ENCODE data around the gene MAN2A2. TPM values are rescaled to one million over a fixed set of nuclear protein-coding genes. Genes with fewer than 3 reads are reported as not detected.

The MAN2A2 gene
- polyA plus RNA-seq, 3 donors: 6.6 to 318 (median 7.3) TPM

DNA sequence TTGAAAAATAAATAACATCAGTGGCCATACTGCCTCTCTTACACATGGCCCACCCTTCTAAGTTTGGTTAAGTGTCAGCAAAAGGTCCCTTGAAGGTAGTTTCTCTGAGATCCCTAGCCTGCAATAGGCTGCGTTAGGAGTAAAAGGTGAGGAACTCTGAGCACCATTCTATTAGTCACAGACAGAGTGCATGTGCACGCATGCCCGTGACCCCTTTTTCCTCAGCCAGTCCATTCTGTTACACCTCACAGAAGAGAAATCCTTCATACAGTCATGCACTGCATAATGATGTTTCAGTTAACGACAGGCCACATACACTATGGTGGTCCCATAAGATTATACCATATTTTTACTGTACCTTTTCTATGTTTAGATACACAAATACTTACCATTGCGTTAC lies 64.1 kb downstream of the MAN2A2 start:
- no peaks in the 10 kb centered on the region for H4K20me1 ChIP-seq (ENCODE audit: insufficient read depth, low read length)
- Mint-ChIP-seq H3K4me1 (no peaks in the 10 kb centered on the region), H3K27me3 (ENCODE audit: low read depth in 3 of 3) (no peaks in the 10 kb centered on the region), H3K27ac (no peak overlapping the region), H3K36me3 (peaks cover 67 to 78% of the 10 kb centered on the region in 2 donors), H3K4me3 (no peak overlapping the region), H3K9me3 (no peaks in the 10 kb centered on the region)
- no peaks in the 10 kb centered on the region for H3K79me2 ChIP-seq (ENCODE audit: insufficient read depth, low read length)
- H3K27me3 ChIP-seq (ENCODE audit: control insufficient read depth in 2 of 2, insufficient read depth in 2 of 2, low read length in 2 of 2): no peaks in the 10 kb centered on the region
- H3K36me3 ChIP-seq (replicated peaks in 1 of 2; ENCODE audit: control insufficient read depth in 1 of 2, insufficient read depth in 2 of 2, low read length in 2 of 2): peaks cover 47 to 93% of the 10 kb centered on the region in 2 donors
- H3K27ac ChIP-seq (ENCODE audit: low read depth in 1 of 2, low read length in 2 of 2): no peak overlapping the region
- intact Hi-C loops (cut with micrococcal nuclease): no loop called here
- no peaks in the 10 kb centered on the region for H3K4me1 ChIP-seq (ENCODE audit: control insufficient read depth in 1 of 2, insufficient read depth in 2 of 2, low read length in 2 of 2)
- DNase-seq: no peak
- WGBS (ENCODE audit: insufficient coverage): 100% methylated on average over 2 of the region's 5 CpGs
- H3K9ac ChIP-seq (ENCODE audit: insufficient read depth, low read length, poor library complexity, severe bottlenecking): no peak overlapping the region
- H2AFZ ChIP-seq (ENCODE audit: insufficient read depth, low read depth, low read length, poor library complexity, severe bottlenecking): no peak overlapping the region
- H3K4me2 ChIP-seq (replicated peaks; ENCODE audit: extremely low read depth, low read length, poor library complexity, severe bottlenecking): no peak overlapping the region
- TF ChIP-seq, protein P1, sequence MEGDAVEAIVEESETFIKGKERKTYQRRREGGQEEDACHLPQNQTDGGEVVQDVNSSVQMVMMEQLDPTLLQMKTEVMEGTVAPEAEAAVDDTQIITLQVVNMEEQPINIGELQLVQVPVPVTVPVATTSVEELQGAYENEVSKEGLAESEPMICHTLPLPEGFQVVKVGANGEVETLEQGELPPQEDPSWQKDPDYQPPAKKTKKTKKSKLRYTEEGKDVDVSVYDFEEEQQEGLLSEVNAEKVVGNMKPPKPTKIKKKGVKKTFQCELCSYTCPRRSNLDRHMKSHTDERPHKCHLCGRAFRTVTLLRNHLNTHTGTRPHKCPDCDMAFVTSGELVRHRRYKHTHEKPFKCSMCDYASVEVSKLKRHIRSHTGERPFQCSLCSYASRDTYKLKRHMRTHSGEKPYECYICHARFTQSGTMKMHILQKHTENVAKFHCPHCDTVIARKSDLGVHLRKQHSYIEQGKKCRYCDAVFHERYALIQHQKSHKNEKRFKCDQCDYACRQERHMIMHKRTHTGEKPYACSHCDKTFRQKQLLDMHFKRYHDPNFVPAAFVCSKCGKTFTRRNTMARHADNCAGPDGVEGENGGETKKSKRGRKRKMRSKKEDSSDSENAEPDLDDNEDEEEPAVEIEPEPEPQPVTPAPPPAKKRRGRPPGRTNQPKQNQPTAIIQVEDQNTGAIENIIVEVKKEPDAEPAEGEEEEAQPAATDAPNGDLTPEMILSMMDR (IDR thresholded peaks at IDR 0.05): no peak
- no peaks in the 10 kb centered on the region for H3K9me3 ChIP-seq (replicated peaks in 1 of 2; ENCODE audit: control insufficient read depth in 1 of 2, insufficient read depth in 1 of 2, low read length in 2 of 2)
- H3K4me3 ChIP-seq (replicated peaks in 1 of 3; ENCODE audit: low read depth in 2 of 3, low read length in 3 of 3): no peak overlapping the region

DNA sequence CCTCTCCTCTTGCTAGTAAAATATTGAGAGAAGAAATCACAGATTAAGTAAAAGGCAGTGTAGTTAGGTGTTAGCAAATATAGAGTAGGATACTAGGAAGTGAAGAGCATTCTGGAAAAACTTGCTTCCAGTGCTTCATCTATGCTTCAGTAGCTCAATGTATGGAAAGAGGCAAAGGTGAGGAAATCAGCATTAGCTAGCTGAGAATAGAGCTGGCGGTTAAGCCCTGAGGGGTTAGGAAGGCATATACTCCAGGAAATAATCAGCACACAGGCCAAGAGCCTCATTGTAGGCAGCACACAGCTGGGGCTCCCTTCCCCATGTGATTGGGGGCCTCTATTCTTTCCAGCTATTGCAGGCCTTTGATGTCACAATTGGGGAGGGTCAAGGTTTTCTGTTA lies 65.3 kb downstream of the MAN2A2 start:
- Mint-ChIP-seq H3K4me1 (no peaks in the 10 kb centered on the region), H3K9me3 (no peaks in the 10 kb centered on the region), H3K36me3 (peaks cover 67 to 80% of the 10 kb centered on the region in 2 donors), H3K4me3 (no peak overlapping the region), H3K27me3 (ENCODE audit: low read depth in 3 of 3) (no peaks in the 10 kb centered on the region), H3K27ac (peak overlapping the region in 2 of 7 donors; percentile 11 to 73)
- intact Hi-C loops (cut with micrococcal nuclease): no loop called here
- TF ChIP-seq, protein P1 (IDR thresholded peaks at IDR 0.05): no peak
- no peaks in the 10 kb centered on the region for H3K9me3 ChIP-seq (replicated peaks in 1 of 2; ENCODE audit: control insufficient read depth in 1 of 2, insufficient read depth in 1 of 2, low read length in 2 of 2)
- no peaks in the 10 kb centered on the region for H4K20me1 ChIP-seq (ENCODE audit: insufficient read depth, low read length)
- H3K4me3 ChIP-seq (replicated peaks in 1 of 3; ENCODE audit: low read depth in 2 of 3, low read length in 3 of 3): no peak overlapping the region
- H3K4me2 ChIP-seq (replicated peaks; ENCODE audit: extremely low read depth, low read length, poor library complexity, severe bottlenecking): no peak overlapping the region
- no peaks in the 10 kb centered on the region for H3K4me1 ChIP-seq (ENCODE audit: control insufficient read depth in 1 of 2, insufficient read depth in 2 of 2, low read length in 2 of 2)
- no peaks in the 10 kb centered on the region for H3K27me3 ChIP-seq (ENCODE audit: control insufficient read depth in 2 of 2, insufficient read depth in 2 of 2, low read length in 2 of 2)
- peaks cover 49 to 93% of the 10 kb centered on the region in 2 donors for H3K36me3 ChIP-seq (replicated peaks in 1 of 2; ENCODE audit: control insufficient read depth in 1 of 2, insufficient read depth in 2 of 2, low read length in 2 of 2)
- no peak overlapping the region for H3K27ac ChIP-seq (ENCODE audit: low read depth in 1 of 2, low read length in 2 of 2)
- no peak for DNase-seq
- WGBS (ENCODE audit: insufficient coverage): no CpG with 5 or more reads among the region's 1 CpG
- no peak overlapping the region for H2AFZ ChIP-seq (ENCODE audit: insufficient read depth, low read depth, low read length, poor library complexity, severe bottlenecking)
- no peaks in the 10 kb centered on the region for H3K79me2 ChIP-seq (ENCODE audit: insufficient read depth, low read length)
- no peak overlapping the region for H3K9ac ChIP-seq (ENCODE audit: insufficient read depth, low read length, poor library complexity, severe bottlenecking)
